OCI-LY1 (cell line): ENCODE measurements around the gene PRKCH.
A peak's percentile ranks its signal among the peaks of the same experiment; 100 is the strongest.

Source experiments
- H2AFZ ChIP-seq: fragments of 200-600 bp; sonication (generic), shearing (Covaris generic); 2 replicates; pipeline ENCODE4 v1.6.0; 2014; ENCODE audit warnings: antibody characterized with exemption, mild to moderate bottlenecking, low read length
- H3F3A ChIP-seq: fragments of 200-600 bp; sonication (generic), shearing (Covaris generic); 2 replicates; pipeline ENCODE4 v1.6.0; 2014; ENCODE audit warnings: mild to moderate bottlenecking, antibody characterized with exemption, low read length, moderate library complexity; ENCODE audit not compliant: insufficient read depth
- H3K27ac ChIP-seq: fragments of 200-600 bp; sonication (generic); 2 replicates; pipeline ENCODE4 v1.5.1; 2014; ENCODE audit warnings: low read length, mixed run types, mild to moderate bottlenecking, low read depth; ENCODE audit not compliant: poor library complexity, severe bottlenecking
- H3K27me3 ChIP-seq: fragments of 200-600 bp; sonication (generic); 2 replicates; pipeline ENCODE4 v1.6.0; 2014; ENCODE audit warnings: antibody characterized with exemption, mild to moderate bottlenecking, low read length, moderate library complexity; ENCODE audit not compliant: insufficient read depth
- H3K36me3 ChIP-seq: fragments of 200-600 bp; sonication (generic); 2 replicates; pipeline ENCODE4 v1.6.1; 2014; ENCODE audit warnings: mild to moderate bottlenecking, antibody characterized with exemption, low read length, moderate library complexity, mixed read lengths; ENCODE audit not compliant: insufficient read depth
- H3K4me1 ChIP-seq: fragments of 200-600 bp; sonication (generic); 2 replicates; pipeline ENCODE4 v1.5.1; 2014; ENCODE audit warnings: mild to moderate bottlenecking, low read length, moderate library complexity; ENCODE audit not compliant: insufficient read depth, severe bottlenecking
- H3K4me2 ChIP-seq: fragments of 200-600 bp; sonication (generic), shearing (Covaris generic); 2 replicates; pipeline ENCODE4 v1.6.1; 2014; ENCODE audit warnings: low read length
- H3K4me3 ChIP-seq: fragments of 200-600 bp; sonication (generic); 2 replicates; pipeline ENCODE4 v1.5.1; 2014; ENCODE audit warnings: low read length, low read depth, mild to moderate bottlenecking, mixed read lengths; ENCODE audit not compliant: poor library complexity, severe bottlenecking
- H3K79me2 ChIP-seq: fragments of 200-600 bp; shearing (Covaris generic); 2 replicates; pipeline ENCODE4 v1.6.1; 2016; ENCODE audit warnings: mixed run types, low read length, mixed read lengths; ENCODE audit not compliant: insufficient read depth
- H3K9ac ChIP-seq: fragments of 200-600 bp; sonication (generic), shearing (Covaris generic); 2 replicates; pipeline ENCODE4 v1.6.1; 2014; ENCODE audit warnings: mild to moderate bottlenecking, low read length, mixed read lengths
- H3K9me2 ChIP-seq: fragments of 200-600 bp; sonication (generic), shearing (Covaris generic); 2 replicates; pipeline ENCODE4 v1.6.1; 2014; ENCODE audit warnings: low read depth, mild to moderate bottlenecking, low read length, mixed read lengths
- H3K9me3 ChIP-seq: fragments of 200-600 bp; shearing (Covaris generic); 2 replicates; pipeline ENCODE4 v1.6.1; 2014; ENCODE audit warnings: low read length, mixed read lengths
- H4K20me1 ChIP-seq: fragments of 200-600 bp; sonication (generic), shearing (Covaris generic); 2 replicates; pipeline ENCODE4 v1.6.0; 2016; ENCODE audit warnings: mild to moderate bottlenecking, low read length; ENCODE audit not compliant: insufficient read depth
- EZH2 ChIP-seq: fragments of 200-600 bp; sonication (generic), shearing (Covaris generic); IDR thresholded peaks from 2 replicates; pipeline ENCODE4 v1.8.0; 2017; ENCODE audit warnings: borderline replicate concordance, mixed run types, mild to moderate bottlenecking, antibody characterized with exemption, low read length, moderate library complexity, mixed read lengths
- TF ChIP-seq, protein P1 (sequence below): fragments of 200-600 bp; sonication (generic), shearing (Covaris generic); IDR thresholded peaks from 2 replicates; pipeline ENCODE4 v1.5.1; 2017; ENCODE audit warnings: mild to moderate bottlenecking, antibody characterized with exemption, low read length, moderate library complexity, mixed read lengths

The PRKCH gene

DNA sequence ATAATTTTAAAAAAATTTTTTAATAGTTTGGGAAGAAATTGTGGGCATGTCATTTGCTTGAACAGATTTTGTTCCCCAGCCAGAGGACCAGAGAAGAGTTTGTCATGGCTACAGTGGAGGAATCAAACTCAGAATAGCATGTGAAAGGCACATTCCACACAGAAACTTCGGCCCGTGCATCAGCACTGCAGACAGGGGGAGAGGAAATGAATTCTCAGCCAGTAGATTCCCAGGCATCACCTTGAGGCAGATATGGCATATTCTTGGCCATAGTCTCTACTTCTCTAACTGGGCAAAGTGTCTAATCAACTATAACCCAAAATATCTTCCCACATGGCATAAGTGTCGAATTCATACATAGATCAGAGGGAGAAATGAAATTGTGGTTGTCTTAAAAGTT, 153.3 kb downstream of the PRKCH start:
- H3K79me2 ChIP-seq, result no peaks in the 10 kb centered on the region
- H3K36me3 ChIP-seq, result no peaks in the 10 kb centered on the region
- H3K27me3 ChIP-seq, result no peaks in the 10 kb centered on the region
- H3F3A ChIP-seq, result peaks cover 12% of the 10 kb centered on the region
- H4K20me1 ChIP-seq, result no peaks in the 10 kb centered on the region
- H3K4me3 ChIP-seq, result no peak overlapping the region
- H3K9me2 ChIP-seq, result no peaks in the 10 kb centered on the region
- H3K4me2 ChIP-seq, result no peak overlapping the region; the same call in 1 of the 2 replicates
- no peaks in the 10 kb centered on the region for H3K9me3 ChIP-seq
- peak overlapping the region; percentile 100 for H3K27ac ChIP-seq
- H3K9ac ChIP-seq, result peak overlapping the region; percentile 10; the same call in 1 of the 2 replicates
- TF ChIP-seq, protein P1, sequence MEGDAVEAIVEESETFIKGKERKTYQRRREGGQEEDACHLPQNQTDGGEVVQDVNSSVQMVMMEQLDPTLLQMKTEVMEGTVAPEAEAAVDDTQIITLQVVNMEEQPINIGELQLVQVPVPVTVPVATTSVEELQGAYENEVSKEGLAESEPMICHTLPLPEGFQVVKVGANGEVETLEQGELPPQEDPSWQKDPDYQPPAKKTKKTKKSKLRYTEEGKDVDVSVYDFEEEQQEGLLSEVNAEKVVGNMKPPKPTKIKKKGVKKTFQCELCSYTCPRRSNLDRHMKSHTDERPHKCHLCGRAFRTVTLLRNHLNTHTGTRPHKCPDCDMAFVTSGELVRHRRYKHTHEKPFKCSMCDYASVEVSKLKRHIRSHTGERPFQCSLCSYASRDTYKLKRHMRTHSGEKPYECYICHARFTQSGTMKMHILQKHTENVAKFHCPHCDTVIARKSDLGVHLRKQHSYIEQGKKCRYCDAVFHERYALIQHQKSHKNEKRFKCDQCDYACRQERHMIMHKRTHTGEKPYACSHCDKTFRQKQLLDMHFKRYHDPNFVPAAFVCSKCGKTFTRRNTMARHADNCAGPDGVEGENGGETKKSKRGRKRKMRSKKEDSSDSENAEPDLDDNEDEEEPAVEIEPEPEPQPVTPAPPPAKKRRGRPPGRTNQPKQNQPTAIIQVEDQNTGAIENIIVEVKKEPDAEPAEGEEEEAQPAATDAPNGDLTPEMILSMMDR, result no peak
- TF ChIP-seq EZH2, result no peak
- H3K4me1 ChIP-seq, result peaks cover 100% of the 10 kb centered on the region
- no peak overlapping the region for H2AFZ ChIP-seq

DNA sequence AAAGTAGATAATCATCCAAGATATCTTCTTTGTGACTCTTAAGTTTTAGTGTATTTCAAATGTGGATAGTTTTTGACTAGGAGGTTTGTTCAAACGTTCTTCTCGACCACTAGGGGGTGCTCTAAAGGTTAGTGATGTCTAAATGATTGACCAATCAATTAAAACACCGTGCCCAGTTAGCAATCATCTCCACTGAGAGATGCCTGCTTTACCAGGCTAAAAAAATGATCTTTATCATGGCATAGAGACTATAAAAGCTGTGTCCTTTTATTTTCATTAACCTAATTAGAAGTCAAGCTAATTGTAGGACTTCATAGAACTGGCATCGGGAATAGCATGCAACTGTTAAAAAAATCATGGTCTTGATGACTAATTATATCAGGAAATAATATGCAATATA, 153.9 kb downstream of the PRKCH start:
- Histone ChIP-seq H3K4me2 (no peak overlapping the region; the same call in 1 of the 2 replicates), H2AFZ (no peak overlapping the region), H3K36me3 (no peaks in the 10 kb centered on the region), H3F3A (peaks cover 12% of the 10 kb centered on the region), H3K27me3 (no peaks in the 10 kb centered on the region), H4K20me1 (no peaks in the 10 kb centered on the region), H3K9me3 (no peaks in the 10 kb centered on the region), H3K9ac (no peak overlapping the region; the same call in 1 of the 2 replicates), H3K4me1 (peaks cover 100% of the 10 kb centered on the region), H3K9me2 (no peaks in the 10 kb centered on the region), H3K4me3 (no peak overlapping the region), H3K27ac (peak overlapping the region; percentile 100), H3K79me2 (no peaks in the 10 kb centered on the region)
- no peak for TF ChIP-seq EZH2
- TF ChIP-seq, protein P1, result peak; percentile 83

DNA sequence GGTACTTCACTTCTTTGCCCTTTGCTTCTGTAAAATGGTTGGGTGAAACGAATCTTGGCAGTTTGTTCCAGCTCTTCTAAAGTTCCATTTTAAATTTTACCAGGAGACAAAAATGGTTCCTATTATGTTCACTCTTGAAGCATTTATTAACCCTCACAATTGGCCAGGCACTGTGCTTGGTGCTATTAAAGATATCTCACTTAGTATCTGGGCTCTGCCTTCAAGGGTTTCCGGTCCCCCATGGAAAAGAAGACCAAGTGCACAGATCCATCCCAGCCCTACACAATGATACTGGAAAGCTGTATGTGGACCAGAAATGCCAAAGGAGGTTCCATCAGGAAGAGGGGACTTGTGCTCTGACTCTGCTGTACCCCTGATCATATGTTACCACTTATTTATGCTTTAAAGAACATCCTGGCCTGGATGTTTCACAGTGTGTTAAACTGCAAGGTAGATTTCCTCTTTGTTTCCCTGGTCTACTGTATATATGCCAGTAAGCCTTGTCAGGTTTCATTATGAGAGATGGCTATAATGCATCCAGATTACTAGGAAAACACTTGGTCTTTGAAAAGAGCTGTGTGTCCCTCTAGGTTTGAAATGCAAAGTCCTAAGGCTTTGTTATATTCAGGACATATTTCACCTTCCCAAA, 154.8 kb downstream of the PRKCH start:
- H4K20me1 ChIP-seq, result no peaks in the 10 kb centered on the region
- H3K27me3 ChIP-seq, result no peaks in the 10 kb centered on the region
- no peaks in the 10 kb centered on the region for H3K36me3 ChIP-seq
- no peaks in the 10 kb centered on the region for H3K9me2 ChIP-seq
- no peak overlapping the region for H2AFZ ChIP-seq
- H3K27ac ChIP-seq, result peak overlapping the region; percentile 100
- H3K9me3 ChIP-seq, result no peaks in the 10 kb centered on the region
- TF ChIP-seq EZH2, result no peak
- TF ChIP-seq, protein P1, result no peak
- H3K4me2 ChIP-seq, result peak overlapping the region; percentile 86
- H3K4me1 ChIP-seq, result peaks cover 98% of the 10 kb centered on the region
- no peaks in the 10 kb centered on the region for H3K79me2 ChIP-seq
- peak overlapping the region; percentile 60 for H3K4me3 ChIP-seq
- peaks cover 12% of the 10 kb centered on the region for H3F3A ChIP-seq
- H3K9ac ChIP-seq, result peak overlapping the region; percentile 77
